HG03066 (cell line): ENCODE data around the gene CPED1.
"Not testable (repeated sequence)": the region's sequence is repeated elsewhere in the genome, so short reads cannot be mapped to it uniquely, and the experiment has no call there.

Experiments
- ATAC-seq: cut with Tn5 transposase; IDR thresholded peaks from one replicate; pipeline ENCODE4 v1.9.1; 2021; ENCODE audit warnings: low read depth; ENCODE audit not compliant: unreplicated experiment

CPED1 gene

DNA sequence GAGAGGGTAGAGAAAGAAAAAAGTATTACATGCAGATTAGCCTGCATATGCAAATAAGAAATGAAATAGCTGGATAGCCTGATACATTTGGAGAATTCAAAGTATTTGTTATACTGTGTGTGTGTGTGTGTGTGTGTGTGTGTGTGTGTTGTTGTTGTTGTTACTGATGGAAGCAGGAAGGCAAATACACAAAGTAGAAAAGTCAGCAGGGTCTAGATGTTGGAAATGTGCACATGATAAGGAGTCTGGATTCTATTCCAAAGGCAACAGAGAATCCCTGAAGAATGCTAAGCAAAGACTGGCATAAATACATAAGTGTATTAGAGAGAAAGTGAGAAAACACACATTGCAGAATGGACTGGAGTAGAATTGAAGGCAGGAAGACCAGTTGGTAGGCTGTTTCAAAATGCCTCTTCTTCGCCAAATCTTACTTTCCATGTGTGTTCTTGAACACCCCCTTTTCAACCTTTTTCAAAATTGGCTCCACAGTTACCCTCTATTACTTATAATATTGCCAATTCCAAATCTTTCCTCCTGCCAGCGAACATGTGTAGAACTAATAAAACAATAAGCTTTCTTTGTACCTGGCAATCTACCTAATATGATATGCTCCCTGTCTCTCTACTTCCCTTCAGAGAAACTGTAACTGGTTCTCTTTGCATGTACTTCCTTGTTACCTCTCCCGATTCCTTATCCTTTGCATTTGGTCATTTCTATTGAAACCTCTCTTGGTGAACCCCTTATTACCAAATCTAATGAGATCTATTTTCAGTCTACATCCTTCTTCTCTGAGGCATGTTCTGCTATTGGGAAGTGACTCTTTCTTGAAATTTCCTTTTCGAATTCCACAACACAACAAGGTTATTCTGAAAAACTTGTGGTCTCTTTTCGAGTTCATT lies 6.2 kb downstream of the CPED1 start:
- no peak for ATAC-seq

DNA sequence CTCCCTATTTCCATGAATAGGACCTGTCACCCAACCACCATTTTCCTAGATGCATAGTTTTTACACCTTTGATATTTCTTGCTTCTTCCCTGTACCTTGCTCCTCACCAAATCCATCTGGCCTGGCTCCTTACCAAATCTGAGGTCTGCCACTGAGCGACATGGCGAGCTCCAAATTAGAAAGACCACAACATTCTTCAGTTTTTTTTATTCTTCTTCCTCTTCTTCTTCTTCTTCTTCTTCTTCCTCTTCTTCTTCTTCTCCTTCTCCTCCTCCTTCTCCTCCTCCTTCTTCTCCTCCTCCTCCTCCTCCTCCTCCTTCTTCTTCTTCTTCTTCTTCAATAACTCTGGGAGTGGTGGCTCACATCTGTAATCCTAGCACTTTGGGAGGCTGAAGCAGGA lies 7.1 kb downstream of the CPED1 start:
- ATAC-seq, result no peak

DNA sequence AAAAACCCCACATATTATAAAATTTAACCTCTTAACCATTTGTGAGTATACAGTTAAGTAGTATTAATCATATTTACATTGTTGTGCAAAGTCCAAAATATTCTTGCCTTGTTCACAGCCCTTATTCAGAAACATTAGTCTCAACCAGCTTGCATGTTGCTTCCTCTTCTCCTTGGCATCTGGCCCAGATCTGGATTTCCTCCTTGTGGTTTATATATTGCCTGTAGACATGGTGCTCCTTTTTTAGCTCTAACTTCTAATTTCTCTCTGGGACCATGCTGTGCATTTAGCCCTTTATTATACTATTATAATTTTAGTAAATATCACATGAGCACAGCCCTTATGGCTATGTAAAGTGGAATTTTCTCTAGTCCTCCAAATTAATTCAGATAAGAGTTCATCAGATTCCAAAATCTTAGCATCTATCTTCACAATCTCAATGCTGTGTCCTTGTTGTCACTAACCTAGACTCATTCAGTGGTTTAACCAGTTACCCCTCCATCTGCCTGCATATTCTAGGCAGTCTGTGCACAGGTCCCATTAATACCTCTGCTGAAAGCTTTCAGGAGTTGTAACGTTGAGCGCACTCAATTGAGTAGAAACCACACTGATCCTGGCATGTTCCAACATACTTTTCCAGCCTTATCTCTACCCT lies 7.9 kb downstream of the CPED1 start:
- peak; percentile 65 for ATAC-seq

DNA sequence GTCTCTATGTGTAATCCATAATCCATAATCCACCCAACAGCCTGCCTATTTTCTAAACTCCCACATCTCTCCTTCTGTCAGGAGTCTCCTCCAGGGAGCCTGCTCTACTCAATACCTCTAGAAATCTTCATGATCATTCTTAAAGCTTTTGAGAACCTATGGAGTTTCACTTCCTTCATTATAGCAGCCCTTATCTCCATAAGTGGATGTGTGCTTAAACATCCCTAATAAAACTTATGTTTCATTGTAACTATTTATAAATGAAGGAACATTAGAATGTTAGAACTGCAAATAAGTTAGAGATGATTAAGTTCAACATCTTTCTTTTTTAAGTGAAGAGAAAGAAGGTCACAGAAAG lies 8.5 kb downstream of the CPED1 start:
- no peak for ATAC-seq

DNA sequence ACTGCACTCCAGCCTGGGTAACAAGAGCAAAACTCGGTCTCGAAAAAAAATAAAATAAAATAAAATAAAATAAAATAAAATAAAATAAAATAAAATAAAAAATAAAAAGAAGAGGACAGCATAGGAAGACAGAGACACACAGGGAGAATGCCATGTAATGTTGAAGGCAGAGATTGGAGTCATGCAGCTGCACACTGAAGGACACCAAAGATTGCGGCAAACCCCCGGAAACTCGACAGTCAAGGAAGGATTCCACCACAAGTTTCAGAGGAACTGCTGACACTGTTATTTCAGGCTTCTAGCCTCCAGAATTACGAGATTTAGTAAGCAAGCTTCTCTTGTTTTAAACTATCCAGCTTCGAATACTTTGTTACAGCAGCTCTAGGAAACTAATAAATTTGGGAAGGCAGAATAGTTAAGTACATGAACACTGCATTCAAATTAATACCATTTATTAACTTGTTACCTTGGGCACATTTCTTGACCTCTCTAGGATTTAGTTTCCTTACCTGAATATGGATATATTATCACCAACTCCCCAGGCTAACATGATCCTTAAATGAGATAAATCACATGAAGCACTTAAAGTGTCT lies 9.5 kb downstream of the CPED1 start:
- ATAC-seq, result no peak

DNA sequence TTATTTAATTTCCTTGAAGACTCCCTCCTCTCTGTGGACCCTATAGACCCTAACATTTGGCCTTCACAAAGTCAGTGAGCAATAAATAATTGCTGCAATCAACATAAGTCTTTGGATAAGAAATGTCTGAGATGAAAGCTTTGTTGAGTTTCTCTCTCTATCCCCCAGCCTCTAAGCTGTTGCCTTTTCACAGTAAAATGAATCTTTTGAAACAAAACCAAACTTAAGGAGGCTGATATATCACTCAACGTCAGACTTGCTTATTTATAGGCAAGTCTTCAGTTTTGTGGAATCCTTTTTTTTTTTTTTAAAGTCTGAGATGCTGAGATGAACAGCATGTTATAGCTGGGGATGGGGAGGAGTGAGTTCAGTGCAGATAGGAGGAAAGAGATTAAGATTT lies 10.0 kb downstream of the CPED1 start:
- ATAC-seq, result no peak

DNA sequence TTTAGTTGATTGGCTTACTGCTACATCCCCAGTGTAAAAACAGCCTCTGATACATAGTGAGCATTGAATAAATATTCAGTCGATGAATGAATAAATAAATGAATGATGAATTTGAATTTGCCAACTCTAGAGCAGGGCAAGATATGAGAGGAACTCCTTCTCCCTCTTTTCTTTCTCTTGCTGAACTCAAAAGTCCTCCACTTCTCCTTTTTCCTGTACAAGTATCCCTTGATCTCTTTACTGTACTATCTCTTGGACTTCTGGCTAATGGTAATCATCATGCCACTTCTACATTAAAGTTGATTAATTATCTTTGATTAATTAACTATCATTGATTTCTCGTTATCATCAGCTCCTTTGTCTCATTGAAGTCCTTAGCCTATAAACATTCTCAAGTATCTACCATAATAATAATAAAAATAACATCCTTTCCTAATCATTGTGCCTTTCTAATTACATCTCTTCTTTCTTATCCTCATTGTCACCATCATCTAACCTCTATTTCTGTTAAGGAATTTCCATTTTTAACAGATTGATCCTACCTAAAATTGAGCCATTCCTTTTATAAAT lies 10.6 kb downstream of the CPED1 start:
- ATAC-seq, result no peak

DNA sequence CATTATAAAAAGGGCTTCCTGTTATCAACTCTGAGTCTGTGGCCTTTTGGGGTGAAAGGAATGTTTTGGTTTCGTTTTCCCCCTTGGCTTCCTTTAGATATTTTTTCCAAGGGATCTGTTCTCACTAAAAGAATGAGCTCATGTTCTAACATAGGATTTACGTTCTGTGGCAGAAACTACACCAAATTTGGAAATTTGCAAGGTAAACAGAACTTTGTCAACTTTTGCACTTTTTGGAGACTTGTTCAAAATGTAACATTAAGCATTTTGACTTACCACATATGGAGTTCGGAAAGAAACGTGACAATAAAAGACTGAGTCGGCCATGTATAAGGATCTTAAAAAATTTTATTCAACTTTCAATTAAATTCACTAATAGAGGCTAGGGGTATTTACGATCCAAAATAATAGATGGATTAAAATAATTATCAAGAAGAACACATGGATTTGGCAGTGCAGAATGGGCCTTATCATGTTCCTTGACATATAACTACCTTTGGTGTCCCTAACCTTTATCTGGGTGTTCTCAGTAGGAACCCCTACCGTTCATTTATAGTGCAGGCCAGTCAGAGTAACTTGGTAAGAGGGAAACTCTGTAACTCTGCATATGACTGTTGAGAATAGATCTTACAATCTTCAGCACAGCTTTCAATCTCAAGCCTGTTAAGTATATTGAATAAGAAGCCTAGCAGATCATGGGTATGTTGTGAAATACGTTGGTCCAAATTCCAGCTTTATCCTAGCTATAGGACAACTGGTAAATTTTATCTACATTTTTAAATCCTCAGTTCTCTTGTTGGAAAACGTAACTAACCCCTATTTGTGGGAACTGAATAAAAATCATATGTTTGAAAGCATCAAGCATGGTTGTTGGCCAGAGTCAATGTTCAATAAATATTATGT lies 11.8 kb downstream of the CPED1 start:
- ATAC-seq, result no peak

DNA sequence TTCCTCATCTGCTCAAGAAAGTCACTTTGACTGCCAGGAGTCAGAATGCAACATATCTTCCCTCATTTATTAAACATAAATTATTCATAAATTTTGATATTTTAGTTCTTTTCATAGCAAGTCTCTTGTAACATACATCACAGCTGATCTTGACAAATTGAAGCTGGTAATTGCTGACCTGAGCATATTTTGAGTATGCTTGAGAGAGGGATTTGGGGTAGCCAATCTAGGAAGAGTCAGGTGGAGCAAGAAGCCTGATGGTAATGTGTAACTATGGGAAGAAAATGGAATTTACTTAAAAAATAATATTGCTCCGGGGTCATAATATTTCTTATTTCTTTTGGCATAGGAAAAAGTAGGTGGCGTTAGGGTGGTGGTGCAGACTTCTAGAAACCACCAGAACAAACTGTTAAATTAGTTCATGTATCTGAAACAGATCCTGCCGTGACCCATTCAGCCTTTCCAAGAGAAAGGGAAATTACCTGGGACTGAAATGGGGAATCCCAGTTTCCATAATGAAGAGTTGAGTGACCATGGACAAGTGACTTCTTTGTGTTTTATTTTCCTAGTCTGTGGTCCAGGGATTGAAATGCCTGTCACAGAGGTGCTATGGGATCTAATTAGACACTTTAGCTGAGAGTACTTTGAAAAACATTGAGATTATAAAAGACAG lies 12.9 kb downstream of the CPED1 start:
- ATAC-seq, result no peak

DNA sequence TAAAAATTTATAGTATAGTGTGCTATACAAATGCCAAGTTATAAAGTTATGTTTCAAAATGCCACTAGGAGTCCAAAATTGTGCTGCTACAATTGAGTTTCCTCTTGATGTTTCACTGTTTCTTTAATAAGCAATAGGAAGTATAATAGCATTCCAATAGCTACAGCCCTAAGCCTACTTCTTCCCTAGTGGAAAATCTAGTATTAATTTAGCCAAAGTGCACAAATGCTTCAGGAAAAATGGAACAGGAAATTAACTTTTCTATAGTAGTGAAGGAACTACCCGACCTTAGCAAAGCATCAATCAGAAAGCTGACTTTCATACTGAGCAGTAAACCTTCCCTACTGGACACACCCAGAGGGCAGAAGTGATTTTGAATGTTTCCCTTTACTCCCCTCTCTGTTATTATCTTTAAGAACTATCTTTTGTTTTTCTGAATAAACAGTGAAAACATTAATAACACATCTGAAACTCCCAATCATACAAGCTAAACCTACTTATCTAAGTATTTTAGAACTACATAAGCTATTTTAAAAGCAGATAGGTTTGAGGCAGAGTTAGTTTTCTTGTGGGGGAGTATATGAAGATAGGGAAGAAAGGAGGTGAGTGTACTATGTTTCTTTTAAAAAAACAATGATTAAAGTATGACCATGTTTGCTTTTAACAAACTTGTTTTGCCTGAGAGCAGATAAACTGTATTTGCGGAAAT lies 13.7 kb downstream of the CPED1 start:
- ATAC-seq, result no peak

DNA sequence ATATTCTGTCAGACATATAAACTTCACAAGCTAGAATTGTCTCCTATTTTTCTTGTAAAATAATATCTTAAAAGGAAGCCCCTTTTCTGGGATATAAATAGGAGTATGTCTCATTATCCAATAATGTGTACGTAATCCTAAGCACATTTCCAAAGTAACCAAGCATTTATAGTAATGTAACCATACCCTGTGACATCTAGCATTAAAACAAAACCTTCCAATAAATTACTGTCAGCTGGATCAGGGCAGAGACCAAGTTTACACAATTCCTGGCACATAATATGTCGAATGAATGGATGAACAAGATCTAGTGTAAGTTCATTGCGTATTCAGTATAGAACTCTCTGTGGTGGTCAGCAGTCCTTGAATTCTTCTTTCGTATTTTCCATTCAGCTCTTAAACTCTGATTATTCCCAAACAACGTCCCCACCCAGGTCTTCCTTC lies 14.3 kb downstream of the CPED1 start:
- no peak for ATAC-seq

DNA sequence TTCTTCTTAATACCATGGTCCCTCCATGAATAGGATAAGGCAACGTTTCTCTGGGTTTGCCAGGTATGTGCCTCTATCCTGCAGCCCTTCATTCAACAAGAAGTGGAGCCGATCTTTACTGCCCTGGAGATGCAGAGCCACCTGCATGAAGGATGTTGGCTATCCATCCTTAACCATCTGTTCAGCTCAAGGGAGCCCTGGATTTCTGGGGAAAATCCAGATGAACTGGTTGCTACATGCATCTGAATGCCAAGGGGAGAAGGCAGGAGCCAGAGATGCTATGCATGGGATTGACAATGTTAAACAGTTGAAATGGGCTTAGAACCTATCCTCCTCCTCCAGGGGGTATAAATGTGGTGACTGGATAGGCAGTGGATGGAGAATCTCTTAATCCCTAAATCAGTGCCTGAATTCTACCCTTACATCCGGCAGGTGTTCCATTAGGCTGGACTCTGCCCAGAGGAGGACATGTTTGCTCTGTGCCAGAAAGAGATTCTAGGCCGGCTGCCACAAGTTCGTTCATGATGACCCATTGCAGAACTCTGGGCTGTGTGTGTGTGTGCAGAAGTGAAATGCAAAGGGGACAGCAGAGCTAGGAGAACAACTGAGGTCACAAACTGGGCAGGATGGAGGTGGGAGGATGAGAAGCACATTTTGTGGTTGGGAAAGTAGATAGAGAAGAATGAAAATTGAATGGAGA lies 15.6 kb downstream of the CPED1 start:
- ATAC-seq, result no peak

DNA sequence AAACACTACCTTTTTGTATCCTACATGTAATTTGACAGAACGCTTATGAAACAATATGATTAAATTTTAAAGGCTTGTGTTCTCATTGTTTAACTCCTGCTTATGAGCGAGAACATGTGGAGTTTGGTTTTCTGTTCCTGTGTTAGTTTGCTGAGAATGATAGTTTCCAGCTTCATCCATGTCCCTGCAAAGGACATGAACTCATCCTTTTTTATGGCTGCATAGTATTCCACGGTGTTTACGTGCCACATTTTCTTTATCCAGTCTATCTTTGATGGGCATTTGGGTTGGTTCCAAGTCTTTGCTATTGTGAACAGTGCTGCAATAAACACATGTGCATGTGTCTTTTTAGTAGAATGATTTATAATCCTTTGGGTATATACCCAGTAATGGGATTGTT lies 16.5 kb downstream of the CPED1 start:
- not testable (repeated sequence) for ATAC-seq

DNA sequence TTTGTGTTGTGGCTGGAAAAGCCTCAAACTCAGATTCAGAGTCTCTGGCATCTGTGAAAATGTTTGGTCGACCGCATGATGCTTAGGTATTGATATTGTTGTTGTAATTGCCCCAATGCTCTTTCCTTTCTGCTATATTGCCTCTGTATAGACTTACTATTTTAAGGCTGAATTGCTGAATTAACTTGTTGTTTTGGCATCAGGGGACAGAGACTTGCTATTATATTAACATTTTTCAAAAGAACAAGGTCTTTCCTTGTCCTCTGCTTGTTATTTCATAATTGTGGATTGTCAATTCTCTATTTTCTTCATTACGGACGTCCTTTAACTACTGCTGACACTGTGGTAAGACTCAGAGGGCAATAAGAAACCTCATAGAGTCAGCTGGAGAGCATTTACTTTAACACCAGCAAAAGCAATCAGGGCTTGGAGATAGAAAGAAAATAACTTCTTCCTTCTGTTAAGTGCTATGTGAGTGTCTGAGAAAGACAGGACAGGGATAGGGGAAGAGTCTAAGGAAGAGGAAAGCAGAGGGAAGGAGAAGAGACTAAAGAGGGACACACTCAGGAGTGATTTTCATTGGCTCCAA lies 17.6 kb downstream of the CPED1 start:
- ATAC-seq, result no peak

DNA sequence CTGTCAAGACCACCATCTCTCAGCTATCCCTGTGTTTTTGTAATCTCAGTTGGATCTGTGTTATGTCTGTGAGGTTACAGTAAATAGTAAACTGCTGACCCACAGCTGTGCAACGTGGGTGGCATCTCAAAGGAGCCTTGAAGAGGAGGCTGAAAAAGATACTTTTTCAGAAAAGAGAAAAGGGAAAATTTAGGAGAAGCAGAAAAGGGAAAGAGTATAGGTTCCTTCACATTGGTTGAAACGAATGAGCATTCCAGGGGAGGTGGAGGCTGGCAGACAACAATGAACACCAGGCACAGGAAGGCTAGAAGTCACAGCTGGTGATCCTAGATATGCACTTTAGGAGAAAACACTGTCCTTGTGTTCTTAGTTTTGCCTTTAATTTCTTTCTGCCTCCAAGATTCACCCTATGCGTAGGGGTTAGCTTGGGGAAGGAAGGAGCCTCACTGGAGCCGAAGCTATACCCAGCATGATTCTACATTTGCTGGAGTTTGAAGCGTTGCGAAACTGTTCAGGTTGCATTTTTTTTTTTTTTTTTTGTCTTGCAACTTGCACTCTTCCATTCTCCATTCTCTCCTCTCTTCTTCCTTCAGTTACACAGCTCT lies 18.3 kb downstream of the CPED1 start:
- ATAC-seq, result no peak

DNA sequence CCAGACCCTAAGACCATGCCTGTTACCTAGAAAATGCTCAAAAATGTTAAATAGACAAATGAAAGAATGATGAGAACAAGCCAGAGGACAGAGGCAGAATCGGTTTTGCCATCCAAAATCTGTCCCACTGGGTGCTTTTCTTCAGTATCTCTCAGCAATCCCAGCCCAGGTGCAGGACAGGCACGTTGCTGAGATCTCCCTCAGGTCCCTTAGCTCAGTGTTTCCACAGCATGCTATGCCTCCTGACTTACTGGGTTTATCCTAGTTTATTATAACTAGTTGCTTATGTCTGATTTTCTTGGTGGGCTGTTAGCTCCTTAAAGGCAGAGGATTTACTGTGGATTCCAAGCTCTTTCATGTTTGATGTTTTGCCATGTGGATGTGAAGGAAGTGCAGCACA lies 20.3 kb downstream of the CPED1 start:
- ATAC-seq, result no peak

DNA sequence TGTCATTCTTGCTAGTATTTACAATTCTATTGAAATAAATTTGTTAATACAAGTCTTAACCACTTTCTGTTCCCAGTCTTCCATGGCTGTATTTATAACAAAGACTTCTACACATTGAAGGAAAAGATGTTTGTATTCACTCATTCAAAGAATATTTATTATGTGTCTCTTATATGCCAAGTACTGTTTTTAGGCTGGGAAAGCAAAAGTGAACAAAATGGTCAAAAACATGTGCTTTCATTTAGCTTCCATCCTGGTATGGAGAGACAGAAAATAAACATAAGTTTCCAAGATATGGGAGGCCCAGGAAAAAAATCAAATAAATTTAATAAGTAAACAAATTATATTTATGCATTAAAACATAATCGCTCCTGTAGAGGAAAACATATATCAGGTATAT lies 22.9 kb downstream of the CPED1 start:
- no peak for ATAC-seq
